ENCODE data around the gene SLC37A1.

DNA sequence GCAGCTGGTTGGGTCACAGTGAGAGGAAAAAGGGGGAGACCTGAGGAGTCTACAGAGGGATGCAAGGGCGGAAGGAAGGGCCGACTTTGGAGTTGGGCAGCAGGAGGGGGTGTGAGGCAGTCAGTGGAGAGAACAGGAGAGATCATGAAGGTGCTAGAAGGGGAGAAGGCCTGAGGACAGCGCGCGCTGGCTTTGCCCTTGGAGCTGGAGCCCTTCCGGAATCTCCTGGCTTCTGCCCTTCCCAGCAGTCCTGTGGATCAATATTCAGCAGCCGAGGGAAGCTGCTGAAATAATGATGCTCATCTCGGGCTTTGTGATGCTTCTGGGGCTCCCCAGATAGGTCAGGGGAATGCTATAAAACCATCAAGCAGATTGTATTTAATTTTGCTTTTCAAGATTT is 26.7 kb downstream of the SLC37A1 start:
- TF ChIP-seq, protein P1, sequence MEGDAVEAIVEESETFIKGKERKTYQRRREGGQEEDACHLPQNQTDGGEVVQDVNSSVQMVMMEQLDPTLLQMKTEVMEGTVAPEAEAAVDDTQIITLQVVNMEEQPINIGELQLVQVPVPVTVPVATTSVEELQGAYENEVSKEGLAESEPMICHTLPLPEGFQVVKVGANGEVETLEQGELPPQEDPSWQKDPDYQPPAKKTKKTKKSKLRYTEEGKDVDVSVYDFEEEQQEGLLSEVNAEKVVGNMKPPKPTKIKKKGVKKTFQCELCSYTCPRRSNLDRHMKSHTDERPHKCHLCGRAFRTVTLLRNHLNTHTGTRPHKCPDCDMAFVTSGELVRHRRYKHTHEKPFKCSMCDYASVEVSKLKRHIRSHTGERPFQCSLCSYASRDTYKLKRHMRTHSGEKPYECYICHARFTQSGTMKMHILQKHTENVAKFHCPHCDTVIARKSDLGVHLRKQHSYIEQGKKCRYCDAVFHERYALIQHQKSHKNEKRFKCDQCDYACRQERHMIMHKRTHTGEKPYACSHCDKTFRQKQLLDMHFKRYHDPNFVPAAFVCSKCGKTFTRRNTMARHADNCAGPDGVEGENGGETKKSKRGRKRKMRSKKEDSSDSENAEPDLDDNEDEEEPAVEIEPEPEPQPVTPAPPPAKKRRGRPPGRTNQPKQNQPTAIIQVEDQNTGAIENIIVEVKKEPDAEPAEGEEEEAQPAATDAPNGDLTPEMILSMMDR (IDR thresholded peaks at IDR 0.05): no peak
- no peak for TF ChIP-seq POLR2A (IDR thresholded peaks at IDR 0.05)
